Measurements from ENCODE around the gene MATCAP1. TPM values are rescaled to one million over a fixed set of nuclear protein-coding genes. Genes with fewer than 3 reads are reported as not detected.

Gene MATCAP1
- polyA plus RNA-seq, 3 donors: 13.0 to 32.0 (median 28.2) TPM

DNA sequence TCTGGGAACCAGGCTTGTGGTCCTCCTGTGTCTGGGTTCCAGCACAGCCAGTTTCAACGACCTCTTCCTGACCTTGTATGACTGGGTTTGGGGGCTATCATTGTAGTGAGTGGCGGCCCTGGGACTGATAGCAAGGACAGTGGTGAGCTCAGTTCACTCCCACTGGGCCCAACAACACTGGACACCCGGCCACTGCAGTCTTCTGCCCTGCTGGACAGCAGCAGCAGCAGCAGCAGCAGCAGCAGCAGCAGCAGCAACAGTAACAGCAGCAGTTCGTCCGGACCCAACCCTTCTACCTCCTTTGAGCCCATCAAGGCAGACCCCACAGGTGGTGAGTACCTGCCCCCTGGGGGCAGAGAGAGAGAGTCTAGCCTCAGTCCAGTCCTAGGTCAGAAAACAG lies 11.9 kb upstream of the MATCAP1 start:
- 84 to 86% (median 85%) methylated on average over 5 of the region's 5 CpGs for WGBS, 3 donors
- H3K27ac ChIP-seq (ENCODE audit: low read depth, low read length): no peak overlapping the region

DNA sequence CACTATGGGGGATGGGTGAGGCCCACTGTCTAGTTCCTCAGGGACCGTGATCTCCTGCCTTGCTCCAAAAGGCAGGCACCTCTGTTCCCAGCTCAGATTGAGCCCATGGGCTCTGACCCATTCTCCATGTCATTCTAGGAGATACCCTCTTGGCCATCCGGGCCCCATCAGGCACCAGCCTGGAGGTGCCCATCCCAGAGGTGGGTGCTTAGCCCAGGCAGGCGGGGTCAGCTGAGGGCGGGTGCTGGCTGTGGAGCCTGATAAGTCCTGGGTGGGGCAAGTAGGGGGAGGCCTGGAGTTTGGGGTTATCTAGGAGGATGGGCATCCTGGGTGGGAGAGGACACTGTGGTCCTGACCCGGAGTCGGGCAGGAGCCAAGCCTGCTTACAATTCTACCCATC lies 10.5 kb upstream of the MATCAP1 start:
- no peak overlapping the region for H3K27ac ChIP-seq (ENCODE audit: low read depth, low read length)
- 88 to 92% (median 92%) methylated on average over 6 of the region's 6 CpGs for WGBS, 3 donors

- H3K27ac ChIP-seq (ENCODE audit: low read depth, low read length): no peak overlapping the region
Measured at GRCh38 chr16:67193536-67193935, 9.8 kb upstream of the MATCAP1 start.

- 19 to 25% (median 25%) methylated on average over 17 of the region's 17 CpGs for WGBS, 3 donors
- H3K27ac ChIP-seq (ENCODE audit: low read depth, low read length): no peak overlapping the region
Measured at GRCh38 chr16:67192781-67193361, 9.1 kb upstream of the MATCAP1 start.

- WGBS, 3 donors: 0% methylated on average over 54 of the region's 54 CpGs
- no peak within 1 kb of the TSS for H3K27ac ChIP-seq (ENCODE audit: low read depth, low read length)
Measured at GRCh38 chr16:67191995-67192681, 8.4 kb upstream of the MATCAP1 start, which contains the start of gene E2F4. Gene E2F4 (plus strand): TSS chr16:67192155. CDS start chr16:67192228, 73 bp downstream.

DNA sequence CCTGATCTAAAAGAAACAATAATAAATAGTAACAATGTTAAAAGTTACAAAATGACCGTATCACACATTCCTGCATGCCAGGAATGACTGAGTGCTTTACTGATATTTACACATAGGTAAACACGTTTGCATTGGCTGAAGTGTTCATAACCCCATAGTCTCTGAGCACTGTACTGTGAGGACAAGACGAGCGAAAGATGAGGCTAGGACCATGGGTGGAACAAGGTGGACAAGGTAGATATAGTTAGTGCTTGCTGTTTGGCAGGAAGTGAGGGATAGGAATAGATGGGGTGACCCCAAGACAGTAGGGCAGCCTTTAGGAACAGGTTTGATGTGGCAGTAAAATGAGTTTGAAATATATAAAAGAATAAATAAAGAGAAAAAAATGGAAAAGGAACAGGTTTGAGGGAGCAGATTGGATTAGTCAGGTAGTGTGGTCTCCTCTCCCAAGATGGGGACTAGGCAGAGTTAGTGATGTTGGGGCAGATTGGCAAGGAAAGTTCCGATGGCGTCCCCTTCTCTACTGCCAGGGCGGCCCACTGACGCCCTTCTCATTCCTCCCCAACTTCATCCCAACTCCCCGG lies 7.7 kb upstream of the MATCAP1 start:
- WGBS, 3 donors: 18 to 26% (median 22%) methylated on average over 9 of the region's 9 CpGs

GRCh38 chr16:67190448-67191399 lies 7.0 kb upstream of the MATCAP1 start:
- H3K27ac ChIP-seq (ENCODE audit: low read depth, low read length): no peak overlapping the region
- 70 to 81% (median 75%) methylated on average over 13 of the region's 13 CpGs for WGBS, 3 donors

More for the DNA sequence above, 7.7 kb upstream of the MATCAP1 start:
- no peak overlapping the region for H3K27ac ChIP-seq (ENCODE audit: low read depth, low read length)

GRCh38 chr16:67190041-67190440 lies 6.3 kb upstream of the MATCAP1 start, which contains the start of gene EXOC3L1:
Gene EXOC3L1 (minus strand): TSS chr16:67190136. CDS start chr16:67189676, 460 bp downstream.
- WGBS, 3 donors: 31 to 40% (median 39%) methylated on average over 6 of the region's 6 CpGs
- no peak within 1 kb of the TSS for H3K27ac ChIP-seq (ENCODE audit: low read depth, low read length)

- no peak overlapping the region for H3K27ac ChIP-seq (ENCODE audit: low read depth, low read length)
- 90 to 93% (median 91%) methylated on average over 12 to 15 of the region's 15 CpGs for WGBS, 3 donors
Measured at GRCh38 chr16:67188798-67189197, 5.0 kb upstream of the MATCAP1 start.

DNA sequence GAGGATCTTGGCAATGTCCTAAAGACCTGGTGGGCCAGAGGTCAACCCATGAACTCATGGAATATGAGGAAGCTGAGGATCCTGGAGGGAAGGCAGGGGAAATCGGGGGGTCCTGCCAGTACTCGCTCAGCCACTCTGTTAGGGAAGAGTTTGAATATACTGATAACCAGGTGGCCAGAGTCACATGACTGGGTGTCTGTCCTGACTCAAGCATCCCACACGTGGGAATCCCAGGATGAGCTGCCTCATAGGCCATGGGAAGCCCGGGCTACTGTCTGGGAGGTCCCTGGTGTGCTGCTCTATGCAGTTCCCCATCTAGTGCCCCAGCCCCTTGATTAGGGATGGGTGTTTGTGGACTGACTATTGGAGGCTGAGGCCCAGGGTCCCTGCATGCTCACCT lies 4.6 kb upstream of the MATCAP1 start:
- WGBS, 3 donors: 73 to 85% (median 77%) methylated on average over 4 of the region's 4 CpGs
- H3K27ac ChIP-seq (ENCODE audit: low read depth, low read length): no peak overlapping the region

- WGBS, 3 donors: 78 to 87% (median 85%) methylated on average over 20 to 26 of the region's 26 CpGs
- H3K27ac ChIP-seq (ENCODE audit: low read depth, low read length): no peak overlapping the region
Measured at GRCh38 chr16:67187175-67187890, 3.6 kb upstream of the MATCAP1 start.

DNA sequence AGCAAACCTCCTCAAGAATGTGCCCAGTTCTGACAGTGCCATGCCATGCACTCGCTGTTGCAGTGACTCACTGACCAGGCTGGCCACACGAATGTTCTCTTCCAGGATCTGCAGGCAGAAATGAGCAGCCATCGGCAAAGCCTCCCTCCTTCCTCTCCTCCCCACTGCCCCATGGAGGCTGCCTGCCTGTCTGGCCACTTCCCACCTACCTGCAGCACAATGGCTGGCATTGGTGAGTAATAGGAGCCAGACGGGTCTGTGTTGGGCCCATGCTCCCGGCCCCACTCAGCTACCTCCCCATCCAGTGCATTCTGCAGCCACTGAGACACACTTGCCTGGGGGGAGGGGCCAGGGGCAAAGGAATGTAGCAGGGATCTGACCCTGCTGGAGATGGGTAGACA lies 2.8 kb upstream of the MATCAP1 start:
- WGBS, 3 donors: 58 to 62% (median 60%) methylated on average over 5 of the region's 5 CpGs
- H3K27ac ChIP-seq (ENCODE audit: low read depth, low read length): no peak overlapping the region

GRCh38 chr16:67185651-67186134 lies 1.9 kb upstream of the MATCAP1 start:
- 7 to 9% (median 8%) methylated on average over 12 of the region's 12 CpGs for WGBS, 3 donors
- no peak overlapping the region for H3K27ac ChIP-seq (ENCODE audit: low read depth, low read length)

- no peak overlapping the region for H3K27ac ChIP-seq (ENCODE audit: low read depth, low read length)
- WGBS, 3 donors: 12 to 21% (median 17%) methylated on average over 41 to 43 of the region's 43 CpGs
Measured at GRCh38 chr16:67184995-67185650, 1.4 kb upstream of the MATCAP1 start.

GRCh38 chr16:67184453-67184994 lies 761 bp upstream of the MATCAP1 start:
- WGBS, 3 donors: 8 to 11% (median 10%) methylated on average over 48 to 59 of the region's 59 CpGs
- no peak overlapping the region for H3K27ac ChIP-seq (ENCODE audit: low read depth, low read length)

DNA sequence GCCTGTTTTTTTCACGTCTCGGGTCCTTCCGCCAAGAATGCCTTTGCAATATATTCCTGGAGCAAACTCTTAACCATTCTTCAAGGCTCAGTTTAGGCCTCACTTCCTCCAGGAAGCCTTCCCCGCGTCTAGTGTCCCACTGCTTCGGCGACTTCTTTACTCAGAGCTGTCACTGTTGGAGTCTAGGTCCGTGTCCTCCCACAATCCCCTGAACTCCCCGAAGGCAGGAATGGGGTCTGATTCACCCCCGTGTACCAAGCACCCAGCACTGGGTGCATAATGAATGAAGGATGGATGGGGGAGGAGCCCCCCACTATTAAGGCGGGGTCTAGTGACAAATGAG lies 508 bp downstream of the MATCAP1 start:
- WGBS, 3 donors: 5 to 8% (median 7%) methylated on average over 11 of the region's 11 CpGs

DNA sequence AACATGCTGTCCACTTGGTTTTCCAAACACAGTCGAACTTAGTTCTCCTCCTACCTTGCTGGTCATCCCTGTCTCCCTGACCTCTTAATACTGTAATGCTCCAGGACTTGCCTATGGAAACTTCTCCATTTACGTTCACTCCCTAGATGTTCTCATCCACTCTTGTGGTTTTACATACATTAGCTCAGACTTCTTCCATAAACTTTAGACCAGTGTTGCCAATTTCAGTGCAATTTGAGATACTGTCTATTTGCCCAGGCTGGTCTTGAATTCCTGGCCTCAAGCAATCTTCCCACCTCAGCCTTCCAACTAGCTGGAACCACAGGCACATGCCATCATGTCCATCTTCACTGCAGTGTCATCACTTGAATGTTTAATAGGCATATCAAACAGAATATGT lies 1.5 kb downstream of the MATCAP1 start:
- WGBS, 3 donors: 67 to 91% (median 72%) methylated on average over 2 of the region's 2 CpGs
- H3K27ac ChIP-seq (ENCODE audit: low read depth, low read length): no peak overlapping the region

More for the DNA sequence above, 508 bp downstream of the MATCAP1 start:
- H3K27ac ChIP-seq (ENCODE audit: low read depth, low read length): no peak overlapping the region

Data from adipose tissue (tissue), 3 donors.